Activated B cell treated with CpG ODN at 0.5 μM for 24 hours (primary cell): Measurements from ENCODE around the gene BAHCC1. TPM values are rescaled to one million over a fixed set of nuclear protein-coding genes. Genes with fewer than 3 reads are reported as not detected.

Experiments
- ATAC-seq: fragments of 200-7000 bp; cut with Tn5 transposase; one replicate; pipeline ENCODE4 v1.10.0; 2021; ENCODE audit warnings: low read depth, mild to moderate bottlenecking, moderate library complexity
- CTCF ChIA-PET: fragments of 350-600 bp; sonication (Branson Sonifier 250); formaldehyde crosslinking; loops from one replicate; lab custom pipeline; 2021; ENCODE audit warnings: antibody characterized with exemption; lab: Charles Lee
- POLR2A ChIA-PET: fragments of 350-600 bp; sonication (Branson Sonifier 250); formaldehyde crosslinking; loops from one replicate; lab custom pipeline; 2021; ENCODE audit warnings: antibody characterized with exemption; lab: Charles Lee
- DNase-seq: peaks from one replicate; pipeline ENCODE4 v3.0.0; 2022
- H3K27ac Mint-ChIP-seq: one replicate; pipeline ENCODE4 v1.8.0; 2020; ENCODE audit warnings: mixed read lengths
- H3K27me3 Mint-ChIP-seq: one replicate; pipeline ENCODE4 v1.8.0; 2021; ENCODE audit warnings: mixed read lengths
- H3K36me3 Mint-ChIP-seq: one replicate; pipeline ENCODE4 v1.8.0; 2021; ENCODE audit warnings: low read depth, mixed read lengths
- H3K4me1 Mint-ChIP-seq: one replicate; pipeline ENCODE4 v1.8.0; 2021; ENCODE audit warnings: mixed read lengths
- H3K4me3 Mint-ChIP-seq: one replicate; pipeline ENCODE4 v1.8.0; 2020; ENCODE audit warnings: mild to moderate bottlenecking, mixed read lengths
- H3K9me3 Mint-ChIP-seq: one replicate; pipeline ENCODE4 v1.8.0; 2020; ENCODE audit warnings: mixed read lengths
- intact Hi-C: fragments of 100-400 bp; cut with micrococcal nuclease; formaldehyde crosslinking; loops from one replicate; pipeline ENCODE4 v1.15.1; 2024
- total RNA-seq: library from RNA; stranded (reverse); gene quantifications from 2 replicates; pipeline ENCODE4 v1.2.3, GENCODE V29; 2022
- TF ChIP-seq, protein P1 (sequence below): fragments of 200-600 bp; IDR thresholded peaks from one replicate; pipeline ENCODE4 v1.8.0; 2022; ENCODE audit warnings: antibody characterized with exemption, mild to moderate bottlenecking

Gene BAHCC1
- total RNA-seq, 1 donor from 2014 or later: 0.13 TPM

DNA sequence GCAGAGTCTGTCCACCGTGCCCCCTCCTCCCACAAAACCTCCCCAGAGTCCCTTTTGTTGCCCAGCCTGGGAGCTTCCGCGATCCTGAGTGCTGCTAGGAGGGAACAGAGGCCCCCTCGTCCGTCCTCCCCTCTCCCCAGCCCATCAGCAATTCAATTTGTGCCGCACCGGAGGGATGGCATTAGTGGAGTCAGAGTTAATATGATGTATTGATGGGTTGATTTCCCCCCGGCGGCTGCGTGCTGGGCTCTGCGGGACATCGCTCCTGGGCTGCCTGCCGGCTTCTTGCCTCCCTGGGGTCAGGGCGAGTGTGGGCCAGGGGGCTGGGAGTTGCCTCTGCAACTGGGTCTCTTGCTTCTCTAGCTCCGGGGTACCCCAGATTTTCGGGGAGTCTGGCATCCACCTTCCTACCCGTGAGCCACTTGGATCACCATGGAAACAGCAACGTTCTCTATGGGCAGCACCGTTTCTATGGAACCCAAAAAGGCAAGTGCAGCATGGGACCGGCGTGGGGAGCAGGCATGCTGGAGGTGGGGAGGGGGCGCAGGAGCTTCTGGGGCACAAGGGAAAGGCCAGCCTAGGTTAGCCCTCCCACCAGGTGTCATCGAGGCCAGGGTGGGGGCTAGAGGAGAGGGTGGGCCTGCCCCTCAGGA lies 42.9 kb downstream of the BAHCC1 start:
- peaks cover 8% of the 10 kb centered on the region for H3K27me3 Mint-ChIP-seq
- no peak overlapping the region for H3K27ac Mint-ChIP-seq
- TF ChIP-seq, protein P1, sequence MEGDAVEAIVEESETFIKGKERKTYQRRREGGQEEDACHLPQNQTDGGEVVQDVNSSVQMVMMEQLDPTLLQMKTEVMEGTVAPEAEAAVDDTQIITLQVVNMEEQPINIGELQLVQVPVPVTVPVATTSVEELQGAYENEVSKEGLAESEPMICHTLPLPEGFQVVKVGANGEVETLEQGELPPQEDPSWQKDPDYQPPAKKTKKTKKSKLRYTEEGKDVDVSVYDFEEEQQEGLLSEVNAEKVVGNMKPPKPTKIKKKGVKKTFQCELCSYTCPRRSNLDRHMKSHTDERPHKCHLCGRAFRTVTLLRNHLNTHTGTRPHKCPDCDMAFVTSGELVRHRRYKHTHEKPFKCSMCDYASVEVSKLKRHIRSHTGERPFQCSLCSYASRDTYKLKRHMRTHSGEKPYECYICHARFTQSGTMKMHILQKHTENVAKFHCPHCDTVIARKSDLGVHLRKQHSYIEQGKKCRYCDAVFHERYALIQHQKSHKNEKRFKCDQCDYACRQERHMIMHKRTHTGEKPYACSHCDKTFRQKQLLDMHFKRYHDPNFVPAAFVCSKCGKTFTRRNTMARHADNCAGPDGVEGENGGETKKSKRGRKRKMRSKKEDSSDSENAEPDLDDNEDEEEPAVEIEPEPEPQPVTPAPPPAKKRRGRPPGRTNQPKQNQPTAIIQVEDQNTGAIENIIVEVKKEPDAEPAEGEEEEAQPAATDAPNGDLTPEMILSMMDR: no peak
- no peak overlapping the region for H3K4me3 Mint-ChIP-seq
- peaks cover 4% of the 10 kb centered on the region for H3K4me1 Mint-ChIP-seq
- CTCF ChIA-PET: no interaction called here
- intact Hi-C loops: no loop called here
- no peak for ATAC-seq
- POLR2A ChIA-PET: no interaction called here
- DNase-seq: no peak
- no peaks in the 10 kb centered on the region for H3K9me3 Mint-ChIP-seq
- no peaks in the 10 kb centered on the region for H3K36me3 Mint-ChIP-seq

- Mint-ChIP-seq H3K9me3 (no peaks in the 10 kb centered on the region), H3K4me1 (peaks cover 4% of the 10 kb centered on the region), H3K27ac (no peak overlapping the region), H3K27me3 (peaks cover 8% of the 10 kb centered on the region), H3K36me3 (no peaks in the 10 kb centered on the region), H3K4me3 (no peak overlapping the region)
- TF ChIP-seq, protein P1: no peak
- DNase-seq: no peak
- POLR2A ChIA-PET: no interaction called here
- no peak for ATAC-seq
- intact Hi-C loops: no loop called here
- CTCF ChIA-PET: no interaction called here
Measured at GRCh38 chr17:81438688-81439087, 43.4 kb downstream of the BAHCC1 start.

- Mint-ChIP-seq H3K4me1 (peaks cover 4% of the 10 kb centered on the region), H3K36me3 (no peaks in the 10 kb centered on the region), H3K4me3 (no peak overlapping the region), H3K27ac (no peak overlapping the region), H3K27me3 (peaks cover 8% of the 10 kb centered on the region), H3K9me3 (no peaks in the 10 kb centered on the region)
- ChIA-PET POLR2A (no interaction called here), CTCF (no interaction called here)
- no peak for DNase-seq
- no peak for ATAC-seq
- intact Hi-C loops: no loop called here
- TF ChIP-seq, protein P1: no peak
Measured at GRCh38 chr17:81440051-81440471, 44.8 kb downstream of the BAHCC1 start.

GRCh38 chr17:81440511-81441244 lies 45.4 kb downstream of the BAHCC1 start:
- H3K27ac Mint-ChIP-seq: no peak overlapping the region
- DNase-seq (no peak), ATAC-seq (peak; percentile 57)
- H3K4me1 Mint-ChIP-seq: peaks cover 4% of the 10 kb centered on the region
- intact Hi-C loops: no loop called here
- ChIA-PET POLR2A (interaction anchor here (0.6 kb wide), 1 partner anchor 25 kb away, joined by 3 read pairs; no protein-coding TSS in a partner anchor), CTCF (no interaction called here)
- H3K4me3 Mint-ChIP-seq: no peak overlapping the region
- TF ChIP-seq, protein P1: no peak
- no peaks in the 10 kb centered on the region for H3K9me3 Mint-ChIP-seq
- peaks cover 8% of the 10 kb centered on the region for H3K27me3 Mint-ChIP-seq
- no peaks in the 10 kb centered on the region for H3K36me3 Mint-ChIP-seq

GRCh38 chr17:81442791-81443190 lies 47.5 kb downstream of the BAHCC1 start:
- TF ChIP-seq, protein P1: no peak
- no peaks in the 10 kb centered on the region for H3K36me3 Mint-ChIP-seq
- ATAC-seq: no peak
- peaks cover 8% of the 10 kb centered on the region for H3K27me3 Mint-ChIP-seq
- intact Hi-C loops: no loop called here
- no peak overlapping the region for H3K27ac Mint-ChIP-seq
- H3K4me1 Mint-ChIP-seq: peaks cover 4% of the 10 kb centered on the region
- DNase-seq: no peak
- ChIA-PET POLR2A (no interaction called here), CTCF (no interaction called here)
- H3K4me3 Mint-ChIP-seq: no peak overlapping the region
- H3K9me3 Mint-ChIP-seq: no peaks in the 10 kb centered on the region
